ENCODE results near the gene HERPUD1. TPM values are rescaled to one million over a fixed set of nuclear protein-coding genes. Genes with fewer than 3 reads are reported as not detected.
A peak's percentile ranks its signal among the peaks of the same experiment; 100 is the strongest.
"Not testable (repeated sequence)": the region's sequence is repeated elsewhere in the genome, so short reads cannot be mapped to it uniquely, and the experiment has no call there.

The HERPUD1 gene
- total RNA-seq, 1 donor from 2014 or later, result 42.1 TPM

- no peak for DNase-seq (ENCODE audit: low read depth)
- TF ChIP-seq CTCF (conservative IDR thresholded peaks at IDR 0.05; ENCODE audit: low read depth, low read length), result no peak
- H3K4me3 ChIP-seq (ENCODE audit: low read depth, low read length), result no peak overlapping the region
These were observed 54.4 kb downstream of the HERPUD1 start for GRCh38 chr16:56986361-56986760.

GRCh38 chr16:56986908-56987307 is 55.0 kb downstream of the HERPUD1 start:
- H3K4me3 ChIP-seq (ENCODE audit: low read depth, low read length); DNase-seq (ENCODE audit: low read depth): not testable (repeated sequence)

- DNase-seq (ENCODE audit: low read depth), result no peak
- TF ChIP-seq CTCF (conservative IDR thresholded peaks at IDR 0.05; ENCODE audit: low read depth, low read length), result no peak
- no peak overlapping the region for H3K4me3 ChIP-seq (ENCODE audit: low read depth, low read length)
These were observed 55.8 kb downstream of the HERPUD1 start for GRCh38 chr16:56987692-56988091.

- DNase-seq (ENCODE audit: low read depth), result no peak
- no peak for TF ChIP-seq CTCF (conservative IDR thresholded peaks at IDR 0.05; ENCODE audit: low read depth, low read length)
- peak overlapping the region; percentile 61 for H3K4me3 ChIP-seq (ENCODE audit: low read depth, low read length)
These were observed 56.4 kb downstream of the HERPUD1 start for GRCh38 chr16:56988161-56988947.

- TF ChIP-seq CTCF (conservative IDR thresholded peaks at IDR 0.05; ENCODE audit: low read depth, low read length), result no peak
- peak within 1 kb of the TSS; percentile 61 for H3K4me3 ChIP-seq (ENCODE audit: low read depth, low read length)
- no peak for DNase-seq (ENCODE audit: low read depth)
These were observed 57.3 kb downstream of the HERPUD1 start, which contains the start of gene NLRC5 for GRCh38 chr16:56988948-56989945. Gene NLRC5 (plus strand): TSS chr16:56989557. CDS start chr16:57020713, 31,156 bp downstream.

- peak overlapping the region; percentile 61 for H3K4me3 ChIP-seq (ENCODE audit: low read depth, low read length)
- no peak for TF ChIP-seq CTCF (conservative IDR thresholded peaks at IDR 0.05; ENCODE audit: low read depth, low read length)
- DNase-seq (ENCODE audit: low read depth), result no peak
These were observed 58.0 kb downstream of the HERPUD1 start for GRCh38 chr16:56989988-56990387.

Data from epithelial cell of proximal tubule (primary cell).